GM12874 (cell line): Measurements from ENCODE around the gene SLC25A53.

Source experiments
- CTCF ChIP-seq: IDR thresholded peaks from 2 replicates; pipeline ENCODE4 v1.5.1; 2011; ENCODE audit warnings: low read depth, mild to moderate bottlenecking, control low read depth, low read length, moderate library complexity; ENCODE audit not compliant: insufficient read depth

Gene SLC25A53, protein sequence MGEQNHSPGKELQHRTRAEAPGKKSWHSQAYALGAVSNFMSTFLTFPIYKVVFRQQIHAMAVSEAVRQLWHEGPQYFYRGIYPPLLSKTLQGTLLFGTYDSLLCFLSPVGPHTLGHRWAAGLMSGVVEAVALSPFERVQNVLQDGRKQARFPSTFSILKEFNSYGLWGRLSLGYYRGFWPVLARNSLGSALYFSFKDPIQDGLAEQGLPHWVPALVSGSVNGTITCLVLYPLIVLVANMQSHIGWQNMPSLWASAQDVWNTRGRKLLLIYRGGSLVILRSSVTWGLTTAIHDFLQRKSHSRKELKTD

GRCh38 chrX:104156630-104157529 is at the start of gene SLC25A53:
TSS of gene SLC25A53 (minus strand) at chrX:104157009. CDS start at chrX:104105257, 51,752 bp downstream.
- TF ChIP-seq CTCF, result no peak

DNA sequence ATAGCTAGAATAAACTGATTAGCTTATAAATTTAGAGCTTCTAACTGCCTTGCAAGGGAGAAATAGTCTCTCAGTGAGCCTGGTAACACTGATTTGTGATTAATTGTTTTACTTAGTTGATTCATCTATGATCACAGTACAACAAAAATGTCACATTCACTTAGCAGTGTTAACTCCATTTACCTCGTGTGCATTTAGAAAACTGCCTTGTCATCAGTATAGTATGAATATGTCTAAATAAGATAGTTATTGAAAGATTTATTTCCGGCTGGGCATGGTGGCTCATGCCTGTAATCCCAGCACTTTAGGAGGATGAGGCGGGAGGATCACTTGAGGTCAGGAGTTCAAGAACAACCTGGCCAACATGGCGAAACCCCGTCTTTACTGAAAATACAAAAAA is 48.7 kb upstream of the SLC25A53 start:
- TF ChIP-seq CTCF, result no peak

GRCh38 chrX:104195489-104196084 is 38.8 kb upstream of the SLC25A53 start:
- TF ChIP-seq CTCF, result peak; percentile 49

DNA sequence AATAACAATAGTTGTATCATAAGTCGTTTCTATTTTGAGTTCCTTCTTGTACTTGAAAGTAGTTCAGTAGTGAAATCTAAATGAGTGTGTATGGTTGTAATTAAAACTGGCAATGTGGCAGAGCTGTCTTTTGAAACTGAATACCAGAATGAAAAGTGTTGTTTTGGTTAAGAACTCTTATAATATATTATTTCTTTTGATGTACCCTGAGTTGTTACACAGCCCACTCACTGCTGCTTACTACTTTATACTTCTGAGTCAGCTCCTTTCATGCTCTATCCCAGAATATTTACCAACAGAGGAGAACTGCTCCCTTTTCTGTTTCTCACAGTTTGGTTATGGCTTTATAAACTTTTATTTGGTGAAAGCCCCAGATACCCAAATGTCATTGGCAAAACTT is 38.2 kb upstream of the SLC25A53 start:
- no peak for TF ChIP-seq CTCF

GRCh38 chrX:104193485-104193884 is 36.7 kb upstream of the SLC25A53 start:
- TF ChIP-seq CTCF, result no peak

- TF ChIP-seq CTCF, result no peak
Measured at GRCh38 chrX:104189837-104190236, 33.0 kb upstream of the SLC25A53 start.

DNA sequence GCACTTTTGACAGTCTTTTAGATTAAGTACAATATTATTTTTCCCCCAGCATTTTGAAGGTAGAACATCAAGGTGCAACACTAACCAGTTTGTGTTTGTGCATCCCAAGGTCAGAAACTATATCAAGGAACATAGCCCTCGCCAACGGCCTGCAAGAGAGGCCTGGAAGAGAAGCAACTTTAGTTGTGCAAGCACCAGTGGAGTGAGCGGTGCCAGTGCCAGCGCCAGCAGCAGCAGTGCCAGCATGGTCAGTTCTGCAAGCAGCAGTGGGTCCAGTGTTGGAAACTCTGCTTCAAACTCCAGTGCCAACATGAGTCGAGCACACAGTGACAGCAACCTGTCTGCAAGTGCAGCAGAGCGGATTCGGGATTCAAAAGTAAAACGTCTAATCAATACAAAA is 31.1 kb upstream of the SLC25A53 start:
- TF ChIP-seq CTCF, result no peak
